H1 (cell line): ENCODE results near the gene BICRAL. TPM values are rescaled to one million over a fixed set of nuclear protein-coding genes. Genes with fewer than 3 reads are reported as not detected.

ENCODE experiments used
- CTBP2 ChIP-seq: IDR thresholded peaks from 2 replicates; pipeline ENCODE4 v1.7.0; 2011; ENCODE audit warnings: borderline replicate concordance, mild to moderate bottlenecking, moderate library complexity, mixed read lengths, low read length; ENCODE audit not compliant: insufficient read depth, insufficient read length
- polyA plus RNA-seq, 7 experiments: library from polyadenylated mRNA; depleted of rRNA in 3 of 7; stranded (reverse) in 5 of 7; unstranded in 2 of 7; fragments of >200 nt in 5 of 7; fragments of 200-250 nt in 2 of 7; gene quantifications; 1 replicate in 5 of 7; 2 replicates in 1 of 7; 4 replicates in 1 of 7; pipeline versions ENCODE4 v1.2.1 to v1.2.3, GENCODE V29; 2011 to 2013; ENCODE audit warnings: missing spikeins in 2 of 7, mixed read lengths in 2 of 7
- total RNA-seq: library from RNA; stranded (reverse); fragmentation: NEBNext Ultra II Directional; extraction: Animal tissue kit (Norgen Biotek cat#: 25700); gene quantifications from 2 replicates; pipeline ENCODE4 v1.2.1, GENCODE V29; 2021
- TF ChIP-seq, protein P1 (sequence below): IDR thresholded peaks from 2 replicates; pipeline ENCODE4 v1.6.1; 2011; ENCODE audit warnings: low read depth, mild to moderate bottlenecking, low read length; ENCODE audit not compliant: insufficient read depth
- TF ChIP-seq, protein P2 (sequence below): IDR thresholded peaks from 2 replicates; pipeline ENCODE4 v1.6.1; 2011; ENCODE audit warnings: low read length, improper control_type of control experiment

BICRAL gene
- total and polyA plus RNA-seq, 2 of the 8 experiments (the other 6 are each of a cell fraction or from before 2014, with no cell fraction given): 9.4 to 12.2 TPM

DNA sequence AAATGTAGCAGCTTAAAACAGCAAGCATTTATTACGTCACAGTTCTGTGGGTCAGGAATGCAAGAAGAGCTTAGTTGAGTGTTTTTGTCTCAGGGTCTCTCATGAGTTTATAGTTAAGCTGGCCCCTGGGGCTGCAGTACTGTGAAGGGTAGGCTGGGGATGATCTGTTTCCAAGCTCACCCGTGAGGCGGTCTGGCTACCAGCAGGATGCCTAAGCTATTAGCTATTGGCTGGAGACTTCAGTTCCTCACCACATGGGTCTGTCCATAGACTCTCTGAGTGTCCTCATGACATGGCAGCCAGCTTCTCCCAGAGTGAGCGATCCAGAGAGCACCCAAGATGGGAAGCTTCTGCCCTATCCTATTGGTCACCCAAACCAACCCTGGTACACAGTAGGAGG lies 12.8 kb upstream of the BICRAL start (continued):
- TF ChIP-seq CTBP2: no peak
- TF ChIP-seq, protein P1, sequence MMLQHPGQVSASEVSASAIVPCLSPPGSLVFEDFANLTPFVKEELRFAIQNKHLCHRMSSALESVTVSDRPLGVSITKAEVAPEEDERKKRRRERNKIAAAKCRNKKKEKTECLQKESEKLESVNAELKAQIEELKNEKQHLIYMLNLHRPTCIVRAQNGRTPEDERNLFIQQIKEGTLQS: no peak
- TF ChIP-seq, protein P2, sequence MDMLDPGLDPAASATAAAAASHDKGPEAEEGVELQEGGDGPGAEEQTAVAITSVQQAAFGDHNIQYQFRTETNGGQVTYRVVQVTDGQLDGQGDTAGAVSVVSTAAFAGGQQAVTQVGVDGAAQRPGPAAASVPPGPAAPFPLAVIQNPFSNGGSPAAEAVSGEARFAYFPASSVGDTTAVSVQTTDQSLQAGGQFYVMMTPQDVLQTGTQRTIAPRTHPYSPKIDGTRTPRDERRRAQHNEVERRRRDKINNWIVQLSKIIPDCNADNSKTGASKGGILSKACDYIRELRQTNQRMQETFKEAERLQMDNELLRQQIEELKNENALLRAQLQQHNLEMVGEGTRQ: no peak
